Erythroblast (primary cell): ENCODE measurements around the gene BIRC2.

Experiments
- GATA1 ChIP-seq: IDR thresholded peaks from 2 replicates; pipeline ENCODE4 v1.6.1; 2011; ENCODE audit warnings: low read depth, mild to moderate bottlenecking, control low read depth, low read length, moderate library complexity
- POLR2A ChIP-seq: IDR thresholded peaks from 2 replicates; pipeline ENCODE4 v1.6.1; 2011; ENCODE audit warnings: mild to moderate bottlenecking, low read length

DNA sequence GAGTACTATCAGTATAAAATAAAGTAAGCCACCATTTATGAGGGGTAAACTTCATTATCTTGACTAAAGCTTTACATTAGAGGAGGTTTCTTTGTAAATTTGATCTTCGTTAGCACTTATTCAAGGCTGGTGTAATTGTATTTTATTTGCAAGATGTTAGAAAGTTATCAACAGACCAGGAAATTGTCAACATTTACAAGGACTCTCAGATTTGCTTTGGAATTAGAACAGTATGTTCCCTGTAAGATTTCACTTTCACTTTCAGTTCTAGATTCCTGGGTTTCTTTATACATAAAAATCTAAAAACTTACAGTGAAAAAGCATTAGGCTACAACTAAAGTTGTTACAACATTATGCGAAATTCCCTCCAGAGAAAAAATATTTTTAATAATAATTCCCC is 34.3 kb upstream of the BIRC2 start:
- TF ChIP-seq POLR2A (no peak), GATA1 (no peak)
